ES-I3 (cell line): ENCODE results near the gene PATJ.
"Not testable (repeated sequence)": the region's sequence is repeated elsewhere in the genome, so short reads cannot be mapped to it uniquely, and the experiment has no call there.

ENCODE experiments used
- H3K36me3 ChIP-seq: 2 replicates; pipeline ENCODE4 v1.6.1; 2013; ENCODE audit warnings: mild to moderate bottlenecking, low read length, control low read depth, moderate library complexity; ENCODE audit not compliant: insufficient read depth
- H3K4me1 ChIP-seq: 2 replicates; pipeline ENCODE4 v1.6.1; 2013; ENCODE audit warnings: mild to moderate bottlenecking, control low read depth, low read length; ENCODE audit not compliant: insufficient read depth
- H3K9ac ChIP-seq: 2 replicates; pipeline ENCODE4 v1.6.1; 2013; ENCODE audit warnings: low read depth, mild to moderate bottlenecking, low read length, moderate library complexity
- H3K9me3 ChIP-seq: 2 replicates; pipeline ENCODE4 v1.6.1; 2013; ENCODE audit warnings: mild to moderate bottlenecking, low read length, moderate library complexity; ENCODE audit not compliant: control insufficient read depth, insufficient read depth

The PATJ gene

DNA sequence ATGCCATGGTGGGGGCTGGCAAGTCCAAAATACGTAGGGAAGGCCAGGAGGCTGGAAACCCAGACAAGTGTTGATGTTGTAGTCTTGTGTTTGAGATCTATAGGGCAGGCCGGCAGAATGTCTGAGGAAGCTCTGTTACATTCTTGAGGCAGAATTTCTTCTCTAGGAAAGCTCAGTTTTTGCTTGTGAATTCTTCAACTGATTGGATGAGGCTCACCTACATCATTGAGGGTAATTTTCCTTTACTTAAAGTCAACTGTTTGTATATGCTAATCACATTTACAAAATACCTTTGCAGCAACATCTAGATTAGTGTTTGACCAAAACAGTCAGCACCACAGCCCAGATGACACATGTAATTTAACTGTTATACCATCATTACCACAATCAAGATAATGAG is 37.0 kb downstream of the PATJ start:
- no peaks in the 10 kb centered on the region for H3K4me1 ChIP-seq
- H3K9me3 ChIP-seq: no peaks in the 10 kb centered on the region
- H3K36me3 ChIP-seq: no peaks in the 10 kb centered on the region; the same call in 1 of the 2 replicates
- no peak overlapping the region for H3K9ac ChIP-seq

DNA sequence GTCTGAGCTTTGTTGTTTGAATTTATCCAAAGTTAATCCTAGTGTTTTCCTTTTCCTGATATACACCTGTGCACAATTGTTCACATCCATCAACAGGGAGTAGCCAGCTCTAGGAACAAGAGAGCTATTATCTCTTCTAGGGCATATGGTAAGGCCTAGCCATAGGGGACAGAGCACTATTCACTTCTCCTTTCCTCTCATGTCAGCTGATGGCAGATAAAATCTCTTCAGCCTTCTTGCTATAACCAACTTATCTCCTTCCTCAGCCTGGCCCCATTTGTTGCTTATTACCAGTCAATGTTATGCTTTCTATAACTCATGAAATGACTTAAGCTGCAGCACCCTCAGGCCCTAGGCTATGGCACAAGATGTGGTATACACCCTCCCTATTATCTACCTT is 38.9 kb downstream of the PATJ start:
- H3K4me1 ChIP-seq: no peaks in the 10 kb centered on the region
- H3K36me3 ChIP-seq: no peaks in the 10 kb centered on the region; the same call in 1 of the 2 replicates
- H3K9ac ChIP-seq: no peak overlapping the region
- no peaks in the 10 kb centered on the region for H3K9me3 ChIP-seq

DNA sequence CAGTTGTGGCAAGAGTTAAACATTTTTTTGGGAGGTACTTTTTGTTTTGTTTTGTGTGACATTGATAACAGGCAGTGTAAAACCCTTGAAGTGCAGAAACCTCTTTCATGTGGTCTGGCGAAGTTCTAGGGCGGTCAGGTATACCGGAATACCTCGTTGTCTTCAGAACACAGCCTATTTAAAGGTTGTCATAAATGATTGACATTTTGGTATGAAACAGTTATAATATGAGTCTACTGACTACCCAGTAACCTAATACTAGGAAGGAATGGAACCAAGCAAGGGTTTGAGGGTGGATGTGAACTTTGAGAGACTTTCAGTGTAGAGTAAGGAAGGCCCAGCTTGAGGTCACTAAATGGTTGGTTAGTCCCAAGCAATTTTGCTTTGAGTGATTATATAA is 40.5 kb downstream of the PATJ start:
- no peaks in the 10 kb centered on the region for H3K9me3 ChIP-seq
- no peaks in the 10 kb centered on the region; the same call in 1 of the 2 replicates for H3K36me3 ChIP-seq
- H3K4me1 ChIP-seq: no peaks in the 10 kb centered on the region
- H3K9ac ChIP-seq: no peak overlapping the region

DNA sequence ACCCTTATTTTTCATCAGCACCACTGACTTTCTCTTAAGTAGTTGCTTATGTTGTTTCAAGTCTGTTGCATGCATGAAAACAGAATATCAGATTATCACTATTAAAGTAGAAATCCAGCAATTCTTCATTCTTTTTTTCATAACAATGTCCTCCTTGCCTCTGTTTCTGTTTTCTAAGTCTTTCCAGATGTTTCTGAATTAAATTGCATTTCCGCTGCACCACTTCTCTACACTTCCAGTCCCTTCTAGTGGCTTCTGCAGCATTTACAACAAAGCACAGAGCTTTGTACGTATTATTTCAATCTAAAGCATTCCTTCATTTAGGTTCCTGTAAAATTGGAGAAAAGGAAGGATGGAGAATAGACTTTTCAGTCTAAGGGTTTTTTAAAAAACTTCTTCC is 42.4 kb downstream of the PATJ start:
- Histone ChIP-seq H3K9me3 (no peaks in the 10 kb centered on the region), H3K9ac (no peak overlapping the region), H3K4me1 (no peaks in the 10 kb centered on the region), H3K36me3 (no peaks in the 10 kb centered on the region; the same call in 1 of the 2 replicates)

DNA sequence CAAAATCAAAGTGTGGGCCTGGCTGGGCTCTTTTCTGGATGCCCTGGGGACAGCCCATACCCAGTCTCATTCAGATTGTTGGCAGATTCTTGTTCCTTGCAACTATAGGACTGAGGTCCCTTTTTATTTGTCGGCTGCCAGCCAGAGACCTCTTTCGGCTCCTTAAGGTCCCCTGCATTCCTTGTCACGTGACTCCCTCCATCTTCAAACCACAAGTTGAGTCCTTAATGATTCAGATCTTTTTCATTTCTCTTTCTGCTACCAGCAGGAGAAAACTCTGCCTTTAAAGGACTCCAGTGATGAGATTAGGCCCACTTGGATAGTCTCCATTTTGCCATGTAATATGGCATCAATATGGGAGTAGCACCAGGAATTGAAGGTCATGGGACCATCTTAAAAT is 48.6 kb downstream of the PATJ start:
- H3K36me3 ChIP-seq: no peaks in the 10 kb centered on the region
- H3K9me3 ChIP-seq: no peaks in the 10 kb centered on the region
- H3K9ac ChIP-seq: no peak overlapping the region
- H3K4me1 ChIP-seq: no peaks in the 10 kb centered on the region

DNA sequence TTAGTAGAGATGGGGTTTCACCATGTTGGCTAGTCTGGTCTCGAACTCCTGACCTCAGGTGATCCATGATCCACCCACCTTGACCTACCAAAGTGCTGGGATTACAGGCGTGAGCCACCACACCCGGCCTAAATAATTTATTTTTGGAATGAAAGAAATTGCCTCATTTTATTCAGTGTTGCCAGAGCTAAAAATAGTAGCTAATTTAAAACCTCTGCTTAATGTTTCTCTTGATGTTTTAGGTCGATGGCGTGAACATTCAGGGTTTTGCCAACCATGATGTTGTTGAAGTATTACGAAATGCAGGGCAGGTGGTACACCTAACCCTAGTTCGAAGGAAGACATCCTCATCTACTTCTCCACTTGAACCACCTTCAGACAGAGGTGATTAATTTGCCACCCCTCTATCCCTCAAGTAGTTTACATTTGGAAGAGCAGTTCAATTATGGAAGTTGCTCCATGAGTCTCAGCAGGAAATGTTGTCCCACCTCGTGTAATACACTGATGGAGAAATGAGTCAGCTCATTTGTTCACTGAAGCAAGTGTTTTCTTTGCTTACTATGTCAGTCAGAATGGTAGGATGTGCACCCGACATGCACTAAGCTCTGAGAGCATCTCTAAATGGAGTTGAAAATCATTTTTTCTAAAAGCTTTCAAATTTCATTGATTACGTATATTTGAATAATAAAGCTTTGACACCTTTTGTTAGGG is 54.9 kb downstream of the PATJ start:
- Histone ChIP-seq H3K36me3 (peaks cover 13% of the 10 kb centered on the region), H3K4me1 (no peaks in the 10 kb centered on the region), H3K9me3 (no peaks in the 10 kb centered on the region), H3K9ac (no peak overlapping the region)

DNA sequence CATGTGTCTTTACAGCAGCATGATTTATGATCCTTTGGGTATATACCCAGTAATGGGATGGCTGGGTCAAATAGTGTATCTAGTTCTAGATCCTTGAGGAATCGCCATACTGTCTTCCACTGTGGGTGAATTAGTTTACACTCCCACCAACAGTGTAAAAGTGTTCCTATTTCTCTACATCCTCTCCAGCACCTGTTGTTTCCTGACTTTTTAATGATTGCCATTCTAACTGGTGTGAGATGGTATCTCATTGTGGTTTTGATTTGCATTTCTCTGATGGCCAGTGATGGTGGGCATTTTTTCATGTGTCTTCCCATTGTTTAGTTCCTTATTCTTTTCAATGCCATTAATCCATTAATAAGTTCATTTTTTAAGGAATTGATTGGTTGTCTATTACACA is 58.8 kb downstream of the PATJ start:
- not testable (repeated sequence) for H3K9me3 ChIP-seq, H3K9ac ChIP-seq, H3K4me1 ChIP-seq
- H3K36me3 ChIP-seq: peaks cover 13% of the 10 kb centered on the region

DNA sequence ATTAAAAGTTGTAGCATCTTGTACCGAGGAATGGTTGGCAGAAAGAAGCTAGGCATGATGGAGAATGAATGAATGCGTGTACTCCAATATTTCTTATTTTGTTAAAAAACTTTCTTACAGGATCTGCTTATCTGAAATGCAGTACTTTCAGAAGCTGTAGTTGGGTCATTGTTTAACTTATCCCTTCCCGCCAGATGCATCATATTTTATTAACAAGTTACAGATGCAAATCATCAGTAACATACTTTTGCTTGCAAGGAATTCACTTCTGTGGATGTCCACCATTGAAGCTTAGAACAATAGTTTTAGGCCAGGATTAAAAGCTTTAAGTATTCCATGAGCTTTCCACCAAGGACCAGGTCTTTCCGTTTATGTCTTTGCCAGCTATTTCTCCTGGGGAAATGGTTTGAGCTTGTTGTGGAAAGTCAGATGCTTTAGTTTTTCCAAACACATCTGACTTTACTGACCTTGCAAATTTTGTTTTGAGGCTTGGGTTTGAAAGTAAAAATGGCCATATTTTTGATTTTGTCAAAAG is 65.4 kb downstream of the PATJ start:
- H3K9me3 ChIP-seq: no peaks in the 10 kb centered on the region
- peaks cover 4% of the 10 kb centered on the region; the same call in 1 of the 2 replicates for H3K36me3 ChIP-seq
- no peaks in the 10 kb centered on the region for H3K4me1 ChIP-seq
- H3K9ac ChIP-seq: no peak overlapping the region

DNA sequence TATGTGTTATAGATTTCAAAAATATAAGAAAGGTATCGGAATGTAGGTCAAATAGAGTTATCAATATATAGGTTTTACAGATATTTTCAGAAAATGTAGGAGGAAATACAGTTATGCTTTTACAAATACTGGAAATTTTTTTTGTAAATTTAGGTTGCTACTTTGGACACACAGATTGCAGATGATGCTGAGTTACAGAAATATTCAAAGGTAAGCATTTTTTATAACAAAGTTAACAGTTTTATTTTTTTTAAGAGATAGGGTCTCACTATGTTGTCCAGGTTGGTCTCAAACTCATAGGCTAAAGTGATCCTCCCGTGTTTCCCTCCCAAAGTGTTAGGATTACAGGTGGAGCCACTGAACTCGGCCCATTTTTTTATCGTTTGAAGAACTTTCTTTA is 66.0 kb downstream of the PATJ start:
- Histone ChIP-seq H3K36me3 (peaks cover 4% of the 10 kb centered on the region; the same call in 1 of the 2 replicates), H3K9ac (no peak overlapping the region)

DNA sequence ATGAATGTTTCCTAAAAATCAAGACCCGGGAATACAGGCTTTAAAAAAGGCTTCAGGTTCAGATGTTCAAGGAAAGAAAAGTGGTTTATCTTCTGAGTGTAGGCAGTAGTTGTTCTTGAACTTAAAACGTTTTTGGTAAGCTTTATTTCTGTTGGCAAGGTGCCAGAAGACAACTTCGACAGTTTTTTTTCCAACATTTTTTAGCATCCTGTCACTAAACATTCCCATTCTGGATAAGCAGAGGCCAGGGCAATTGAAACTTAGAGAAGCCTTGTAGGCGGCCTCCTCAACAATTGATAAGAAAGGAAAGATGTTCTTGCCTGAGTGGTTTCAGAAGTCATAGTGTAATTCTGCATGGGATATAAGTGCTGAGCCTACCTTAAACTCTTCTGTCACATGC is 66.7 kb downstream of the PATJ start:
- Histone ChIP-seq H3K4me1 (no peaks in the 10 kb centered on the region), H3K9ac (no peak overlapping the region), H3K36me3 (peaks cover 4% of the 10 kb centered on the region; the same call in 1 of the 2 replicates), H3K9me3 (no peaks in the 10 kb centered on the region)

More for the DNA sequence above, 66.0 kb downstream of the PATJ start:
- Histone ChIP-seq H3K9me3 (no peaks in the 10 kb centered on the region), H3K4me1 (no peaks in the 10 kb centered on the region)

DNA sequence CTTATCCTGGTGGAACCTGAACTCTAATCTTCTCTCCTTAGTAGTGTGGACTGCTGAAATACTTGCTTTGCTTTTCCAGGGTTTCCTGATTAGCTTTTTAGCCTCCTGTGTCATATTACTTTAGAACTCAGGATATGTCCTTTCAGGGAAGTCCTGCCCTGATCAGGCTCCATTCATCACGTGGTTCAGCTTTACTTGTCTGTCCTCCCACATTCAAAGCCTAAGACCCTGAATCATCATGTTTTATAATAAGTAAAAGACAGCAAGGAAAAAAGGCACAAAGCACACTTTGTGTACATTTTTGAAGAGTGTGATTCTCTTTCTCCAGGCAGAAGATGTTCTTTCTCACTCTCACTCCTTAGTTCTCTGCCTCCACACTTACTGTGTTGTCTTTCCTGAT is 70.6 kb downstream of the PATJ start:
- no peak overlapping the region for H3K9ac ChIP-seq
- H3K36me3 ChIP-seq: peaks cover 4% of the 10 kb centered on the region; the same call in 1 of the 2 replicates
- H3K9me3 ChIP-seq: no peaks in the 10 kb centered on the region
- H3K4me1 ChIP-seq: no peaks in the 10 kb centered on the region

DNA sequence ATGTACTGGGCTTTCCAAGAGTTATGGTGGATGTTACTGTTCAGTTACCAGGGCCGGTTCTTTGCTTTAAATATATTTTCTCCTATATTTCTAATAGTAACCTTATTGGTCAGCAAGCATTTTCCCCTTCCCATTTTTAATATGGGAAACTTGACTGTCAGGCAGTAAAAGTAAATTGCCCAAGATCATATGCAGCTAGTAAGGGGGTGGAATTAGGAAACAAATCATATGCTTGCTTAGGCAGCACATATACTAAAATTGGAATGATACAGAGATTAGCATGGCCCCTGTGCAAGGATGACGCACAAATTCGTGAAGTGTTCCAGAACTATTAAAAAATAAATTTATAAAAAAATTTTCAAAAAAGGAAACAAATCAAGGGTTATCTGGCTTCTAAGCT is 73.9 kb downstream of the PATJ start:
- H3K9me3 ChIP-seq: no peaks in the 10 kb centered on the region
- no peaks in the 10 kb centered on the region for H3K36me3 ChIP-seq
- no peak overlapping the region for H3K9ac ChIP-seq
- H3K4me1 ChIP-seq: no peaks in the 10 kb centered on the region

DNA sequence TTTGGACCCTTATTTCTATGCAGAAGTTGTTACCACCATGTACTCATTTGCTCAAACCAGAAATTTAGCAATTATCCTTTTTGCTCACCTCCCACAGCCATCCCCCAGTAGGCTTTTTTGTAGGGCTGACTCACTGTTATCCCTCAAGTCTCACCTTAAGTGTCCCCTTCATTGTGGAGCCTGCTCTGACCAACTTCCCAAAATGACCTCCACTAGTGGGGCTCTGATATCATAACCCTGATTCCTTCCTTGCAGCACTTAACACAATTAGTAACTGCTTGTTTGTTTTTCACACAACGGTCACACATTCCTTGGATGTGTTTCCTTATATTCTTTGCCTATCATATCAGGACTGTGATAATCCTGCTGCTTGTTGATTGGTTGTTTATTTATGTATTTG is 76.7 kb downstream of the PATJ start:
- no peak overlapping the region for H3K9ac ChIP-seq
- H3K9me3 ChIP-seq: no peaks in the 10 kb centered on the region
- H3K36me3 ChIP-seq: peaks cover 3% of the 10 kb centered on the region
- no peaks in the 10 kb centered on the region for H3K4me1 ChIP-seq

DNA sequence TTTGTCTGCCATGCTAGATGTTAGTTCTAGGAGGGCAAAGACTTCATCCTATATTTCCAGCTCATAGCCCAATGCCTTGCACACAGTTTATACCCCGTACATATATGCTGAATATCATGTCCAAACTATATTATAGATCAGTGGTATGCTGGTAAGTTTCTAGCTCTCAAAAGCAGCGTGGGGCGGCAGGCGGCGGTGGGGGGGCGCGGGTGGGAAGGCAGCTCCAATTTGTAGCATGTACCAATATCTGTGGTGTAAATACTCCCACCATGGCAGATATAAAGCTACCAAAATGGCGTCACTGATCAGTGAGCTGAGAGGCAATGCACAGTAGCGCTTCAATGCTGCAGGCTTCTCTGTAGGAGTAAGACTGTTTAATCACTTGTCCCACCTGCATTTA is 77.1 kb downstream of the PATJ start:
- Histone ChIP-seq H3K4me1 (no peaks in the 10 kb centered on the region), H3K36me3 (peaks cover 3% of the 10 kb centered on the region), H3K9me3 (no peaks in the 10 kb centered on the region), H3K9ac (no peak overlapping the region)

DNA sequence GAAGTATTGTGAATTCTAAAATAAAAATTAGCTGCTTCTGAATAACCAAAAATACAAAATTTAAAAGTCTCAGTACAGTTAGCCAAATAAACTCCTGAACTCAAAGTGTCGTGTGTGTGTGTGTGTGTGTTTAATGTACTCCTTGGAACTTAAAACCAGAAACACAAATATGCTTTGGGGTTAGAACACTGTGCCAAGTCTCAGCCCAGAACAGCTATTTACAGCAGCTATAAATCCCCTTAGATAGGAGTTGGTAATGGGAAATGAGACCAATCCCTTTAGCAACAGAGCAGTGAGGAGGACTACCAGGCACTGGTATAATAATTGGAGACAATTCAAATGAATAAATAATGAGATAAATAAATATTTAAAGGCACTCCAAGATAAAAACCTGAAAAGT is 83.1 kb downstream of the PATJ start:
- no peaks in the 10 kb centered on the region for H3K9me3 ChIP-seq
- no peaks in the 10 kb centered on the region for H3K4me1 ChIP-seq
- H3K36me3 ChIP-seq: peaks cover 8% of the 10 kb centered on the region
- H3K9ac ChIP-seq: no peak overlapping the region
